GM18867 (cell line): ENCODE results near the gene RIMBP2.
A peak's percentile ranks its signal among the peaks of the same experiment; 100 is the strongest.
"Not testable (repeated sequence)": the region's sequence is repeated elsewhere in the genome, so short reads cannot be mapped to it uniquely, and the experiment has no call there.

Source experiments
- ATAC-seq: cut with Tn5 transposase; IDR thresholded peaks from one replicate; pipeline ENCODE4 v1.9.1; 2021; ENCODE audit warnings: mild to moderate bottlenecking, moderate library complexity; ENCODE audit not compliant: unreplicated experiment

RIMBP2 gene

GRCh38 chr12:130715998-130716968 is at the start of gene RIMBP2:
Gene RIMBP2, minus strand, starts transcription at chr12:130716299. Its CDS starts 237,286 bp downstream, at chr12:130479013.
- ATAC-seq: no peak

DNA sequence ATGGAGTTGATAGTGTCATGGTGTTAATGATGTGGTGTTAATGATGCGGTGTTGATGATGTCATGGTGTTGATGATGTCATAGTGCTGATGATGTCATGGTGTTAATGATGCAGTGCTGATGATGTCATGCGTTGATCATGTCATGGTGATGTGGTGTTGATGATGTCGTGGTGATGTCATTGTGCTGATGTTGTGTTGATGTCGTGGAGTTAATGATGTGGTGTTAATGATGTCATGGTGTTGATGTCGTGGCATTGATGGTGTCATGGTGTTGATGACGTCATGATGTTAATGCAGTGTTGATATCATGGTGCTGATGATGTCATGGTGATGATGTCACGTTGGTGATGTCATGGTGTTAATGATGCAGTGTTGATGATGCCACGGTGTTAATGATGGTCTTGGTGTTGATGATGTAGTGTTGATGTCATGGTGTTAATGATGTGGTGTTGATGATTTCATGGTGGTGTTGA is 49.1 kb upstream of the RIMBP2 start:
- ATAC-seq: no peak

DNA sequence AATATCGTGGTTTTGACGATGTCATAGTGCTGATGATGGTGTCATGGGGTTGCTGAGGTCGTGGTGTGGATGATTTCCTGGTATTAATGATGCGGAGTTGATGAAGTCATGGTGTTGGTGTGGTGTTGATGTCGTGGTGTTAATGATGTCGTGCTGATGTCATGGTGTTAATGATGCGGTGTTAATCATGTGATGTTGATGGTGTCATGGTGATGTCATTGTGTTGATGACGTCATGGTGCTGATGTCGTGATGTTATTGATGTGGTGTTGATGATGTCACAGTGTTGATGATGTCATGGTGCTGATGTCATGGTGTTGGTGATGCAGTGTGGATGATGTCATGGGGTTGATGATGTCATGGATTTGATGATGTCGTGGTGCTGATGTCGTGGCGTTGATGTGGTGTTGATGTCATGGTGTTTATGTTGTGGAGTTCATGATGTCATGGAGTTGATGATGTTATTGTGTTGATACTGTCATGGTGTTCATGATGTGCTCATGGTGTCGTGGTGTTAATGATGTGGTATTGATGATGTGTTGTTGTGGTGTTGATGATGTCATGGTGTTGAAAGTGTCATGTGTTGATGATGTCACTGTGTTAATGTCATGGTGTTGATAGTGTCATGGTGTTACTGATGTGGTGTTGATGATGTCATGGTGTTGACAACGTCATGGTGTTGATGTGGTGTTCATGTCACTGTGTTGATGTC is 48.5 kb upstream of the RIMBP2 start:
- no peak for ATAC-seq

- ATAC-seq: no peak
Measured at GRCh38 chr12:130764073-130764472, 48.0 kb upstream of the RIMBP2 start.

- ATAC-seq: no peak
Measured at GRCh38 chr12:130762319-130762675, 46.2 kb upstream of the RIMBP2 start.

DNA sequence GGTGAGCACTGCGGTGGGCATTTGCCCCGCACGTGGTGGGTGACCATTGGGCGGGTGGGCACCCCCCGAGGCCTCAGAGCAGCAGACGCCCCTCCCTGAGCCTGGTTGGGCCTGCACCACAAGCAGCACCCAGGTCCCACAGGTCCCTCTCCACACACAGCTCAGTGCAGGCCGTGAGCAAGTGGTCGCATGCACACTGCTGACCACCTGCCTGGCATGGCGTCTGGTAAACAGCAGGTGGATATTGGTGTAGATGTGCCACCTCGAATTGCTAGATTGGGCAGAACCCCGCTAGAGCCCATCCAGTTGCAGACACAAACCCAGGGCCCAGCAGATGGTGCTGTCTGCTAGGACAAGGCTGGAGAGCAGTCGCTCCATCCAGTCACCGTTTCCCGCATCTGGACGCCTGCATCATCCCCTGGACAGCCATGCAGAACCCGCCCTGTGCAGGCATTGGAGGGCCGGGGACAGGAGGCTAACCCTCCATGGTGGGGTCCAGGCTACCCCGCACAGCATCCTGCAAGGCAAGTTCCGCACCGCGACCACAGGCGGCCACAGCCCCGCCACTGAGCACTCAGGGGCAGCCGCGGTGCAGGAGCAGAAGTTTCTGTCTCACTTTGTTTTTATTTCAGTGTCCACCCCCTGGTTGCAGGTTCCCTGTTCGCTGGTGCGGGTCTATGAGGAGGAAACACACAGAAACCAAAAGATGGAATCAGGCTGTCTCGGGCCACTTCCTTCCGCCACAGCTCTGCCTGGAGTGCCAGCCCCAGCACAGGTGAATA is 45.6 kb upstream of the RIMBP2 start:
- ATAC-seq: peak; percentile 56

- no peak for ATAC-seq
Measured at GRCh38 chr12:130754234-130754901, 38.3 kb upstream of the RIMBP2 start.

- no peak for ATAC-seq
Measured at GRCh38 chr12:130752692-130753230, 36.7 kb upstream of the RIMBP2 start.

GRCh38 chr12:130752037-130752436 is 35.9 kb upstream of the RIMBP2 start:
- ATAC-seq: not testable (repeated sequence)

- no peak for ATAC-seq
Measured at GRCh38 chr12:130748786-130749185, 32.7 kb upstream of the RIMBP2 start.

- ATAC-seq: peak; percentile 90
Measured at GRCh38 chr12:130747867-130748740, 32.0 kb upstream of the RIMBP2 start.

DNA sequence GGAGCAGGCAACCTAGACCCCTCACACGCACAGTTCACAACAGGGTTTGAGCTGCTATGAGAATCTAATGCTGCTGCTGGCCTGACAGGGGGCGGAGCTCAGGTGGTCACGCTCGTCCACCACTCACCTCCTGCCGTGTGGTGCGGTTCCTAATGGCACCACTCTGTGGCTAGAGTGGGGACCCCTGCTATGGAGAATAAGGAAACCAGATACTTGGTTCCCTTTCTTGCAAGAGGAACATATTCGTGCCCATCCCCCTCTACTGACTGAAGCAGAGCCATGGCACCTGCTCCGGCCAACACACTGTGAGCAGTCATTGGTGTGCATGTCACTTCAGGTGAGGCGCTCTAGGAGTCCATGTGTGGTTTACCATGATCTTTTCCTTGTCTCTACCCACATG is 30.4 kb upstream of the RIMBP2 start:
- ATAC-seq: no peak

DNA sequence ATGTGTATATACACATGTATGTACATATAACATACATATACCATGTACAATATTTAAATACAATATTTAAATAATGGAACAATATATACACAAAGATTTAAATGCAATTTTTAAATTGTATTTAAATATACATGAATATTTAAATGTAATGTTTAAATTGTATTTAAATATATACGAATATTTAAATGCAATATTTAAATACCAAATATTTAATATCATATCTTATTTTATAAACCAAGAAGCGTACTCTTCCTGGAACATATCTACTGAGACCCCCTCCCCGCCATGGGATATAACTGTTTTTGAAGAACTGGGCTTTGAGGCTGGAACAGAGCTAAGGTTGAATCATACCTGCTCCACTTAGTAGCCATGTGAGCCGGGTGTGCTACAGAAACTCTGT is 29.8 kb upstream of the RIMBP2 start:
- no peak for ATAC-seq

DNA sequence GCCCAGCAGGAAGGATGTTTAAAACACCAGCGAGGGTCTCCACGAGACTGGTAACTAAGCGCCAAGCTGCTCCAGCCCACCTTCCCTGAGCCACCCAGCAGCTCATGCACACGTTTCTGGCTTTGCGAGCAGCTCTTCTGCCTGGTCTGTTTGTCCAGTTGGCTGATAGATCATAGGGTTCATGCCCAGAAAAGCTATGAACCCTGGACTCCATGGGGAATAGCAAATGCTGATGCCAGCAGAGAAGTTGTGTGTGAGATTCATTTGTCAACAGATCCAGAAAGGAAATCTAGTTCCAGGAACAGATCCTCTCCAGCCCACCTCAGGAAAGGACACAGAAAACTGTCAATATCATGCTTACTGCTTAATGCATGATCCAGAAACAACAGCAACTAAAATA is 28.2 kb upstream of the RIMBP2 start:
- ATAC-seq: no peak

DNA sequence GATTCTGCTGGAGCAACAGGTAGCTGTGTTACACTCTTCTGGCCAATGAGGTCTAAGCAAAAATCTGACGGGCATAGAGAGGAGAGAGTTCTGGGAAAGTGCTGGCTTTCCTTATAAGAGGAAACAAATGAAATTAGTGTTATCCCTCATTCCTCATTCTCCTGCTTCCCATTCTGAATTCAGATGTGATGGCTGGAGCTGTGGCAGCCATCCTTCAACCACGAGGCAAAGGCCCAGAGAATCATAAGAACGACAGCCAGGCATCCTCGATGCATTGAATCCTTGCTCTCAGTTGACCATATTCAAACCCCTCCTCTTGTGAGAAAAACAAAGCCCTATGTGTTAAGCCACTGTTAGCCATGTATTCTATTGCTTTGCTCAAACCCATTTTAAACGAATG is 27.5 kb upstream of the RIMBP2 start:
- ATAC-seq: no peak

DNA sequence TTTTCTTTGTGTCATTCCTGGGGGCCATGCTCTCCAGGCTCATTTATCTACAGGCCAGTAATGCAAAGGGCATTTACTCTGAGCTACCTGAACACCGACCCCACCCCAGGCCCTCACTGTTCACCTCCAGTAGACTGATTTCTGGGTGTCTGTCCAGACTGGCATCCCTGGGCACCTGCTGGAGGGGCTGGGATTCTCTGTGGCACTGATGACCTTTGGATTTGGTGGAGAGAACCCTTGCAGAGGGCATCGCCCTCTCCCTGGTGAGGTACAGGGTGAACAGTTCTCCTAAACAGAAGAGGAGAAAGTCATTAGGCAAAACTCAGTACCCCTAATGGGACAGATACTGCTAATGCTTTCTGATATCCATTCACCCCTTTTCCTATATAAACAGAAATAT is 27.1 kb upstream of the RIMBP2 start:
- no peak for ATAC-seq

GRCh38 chr12:130742716-130743115 is 26.6 kb upstream of the RIMBP2 start:
- ATAC-seq: no peak

- no peak for ATAC-seq
Measured at GRCh38 chr12:130742112-130742511, 26.0 kb upstream of the RIMBP2 start.

DNA sequence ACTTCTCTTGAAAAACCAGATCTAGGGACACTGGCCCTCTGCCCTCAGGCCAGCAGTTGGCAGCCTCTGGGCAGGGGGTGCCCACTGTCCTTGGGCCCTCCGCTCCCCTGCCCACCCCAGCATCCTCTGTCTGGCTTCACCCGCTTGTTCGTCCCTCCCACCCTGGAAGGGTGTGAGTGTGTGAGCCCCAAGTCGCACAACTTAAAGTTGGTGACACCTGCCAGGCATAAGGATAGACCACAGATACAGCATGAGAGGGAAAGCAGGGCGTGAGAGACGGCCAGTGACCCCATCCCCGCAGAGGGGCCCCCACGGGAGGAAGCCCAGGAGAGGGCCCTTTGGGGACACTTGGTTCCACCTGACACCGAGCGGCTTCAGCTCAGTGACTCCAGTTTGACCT is 23.5 kb upstream of the RIMBP2 start:
- no peak for ATAC-seq
